Stomach smooth muscle (tissue), 2 donors: Measurements from ENCODE around the gene SLC5A2.
A peak's percentile ranks its signal among the peaks of the same experiment; 100 is the strongest.
"Not testable (repeated sequence)": the region's sequence is repeated elsewhere in the genome, so short reads cannot be mapped to it uniquely, and the experiment has no call there.

ENCODE experiments used
- H3K27ac ChIP-seq: one replicate; pipeline ENCODE4 v1.7.0; 2013; ENCODE audit warnings: mild to moderate bottlenecking, low read length, inconsistent platforms
- H3K27me3 ChIP-seq, 2 donors: one replicate each; pipeline ENCODE4 v1.7.0; 2013; ENCODE audit warnings: low read length in 2 of 2; ENCODE audit not compliant: insufficient read depth in 2 of 2, control insufficient read depth in 1 of 2
- H3K36me3 ChIP-seq, 2 donors: one replicate each; pipeline ENCODE4 v1.7.0; 2013; ENCODE audit warnings: low read length in 2 of 2; ENCODE audit not compliant: control insufficient read depth in 2 of 2, insufficient read depth in 2 of 2
- H3K4me1 ChIP-seq: one replicate; pipeline ENCODE4 v1.7.0; 2013; ENCODE audit warnings: low read length; ENCODE audit not compliant: control insufficient read depth, insufficient read depth
- H3K4me3 ChIP-seq, 2 donors: one replicate each; pipeline ENCODE4 v1.7.0; 2013; ENCODE audit warnings: low read length in 2 of 2
- H3K9ac ChIP-seq, 2 donors: one replicate each; pipeline ENCODE4 v1.7.0; 2013; ENCODE audit warnings: low read length in 2 of 2, mild to moderate bottlenecking in 1 of 2
- H3K9me3 ChIP-seq, 2 donors: one replicate each; pipeline ENCODE4 v1.7.0; 2013; ENCODE audit warnings: low read length in 2 of 2; ENCODE audit not compliant: control insufficient read depth in 2 of 2
- donor health status: healthy.
- donor health status: Pancreatic carcinoma.

The SLC5A2 gene

GRCh38 chr16:31501226-31501965 lies 18.5 kb downstream of the SLC5A2 start:
- H3K36me3 ChIP-seq: peaks cover 31 to 41% of the 10 kb centered on the region in 2 donors
- H3K27me3 ChIP-seq: no peaks in the 10 kb centered on the region
- H3K27ac ChIP-seq: no peak overlapping the region
- no peak overlapping the region for H3K9ac ChIP-seq
- no peaks in the 10 kb centered on the region for H3K9me3 ChIP-seq
- no peaks in the 10 kb centered on the region for H3K4me1 ChIP-seq
- H3K4me3 ChIP-seq: no peak overlapping the region

- H3K9me3 ChIP-seq: no peaks in the 10 kb centered on the region
- H3K9ac ChIP-seq: no peak overlapping the region
- no peak overlapping the region for H3K4me3 ChIP-seq
- peaks cover 31 to 35% of the 10 kb centered on the region in 2 donors for H3K36me3 ChIP-seq
- H3K27ac ChIP-seq: no peak overlapping the region
- no peaks in the 10 kb centered on the region for H3K27me3 ChIP-seq
- peaks cover 5% of the 10 kb centered on the region for H3K4me1 ChIP-seq
Observed at GRCh38 chr16:31501966-31502348, 19.0 kb downstream of the SLC5A2 start.

- Histone ChIP-seq H3K27me3 (no peaks in the 10 kb centered on the region), H3K4me1 (peaks cover 13% of the 10 kb centered on the region), H3K36me3 (peaks cover 25 to 26% of the 10 kb centered on the region in 2 donors), H3K4me3 (no peak overlapping the region), H3K27ac (no peak overlapping the region), H3K9me3 (no peaks in the 10 kb centered on the region), H3K9ac (no peak overlapping the region)
Observed at GRCh38 chr16:31502981-31503380, 20.1 kb downstream of the SLC5A2 start.

- Histone ChIP-seq H3K36me3 (peaks cover 19 to 20% of the 10 kb centered on the region in 2 donors), H3K4me1 (peaks cover 13% of the 10 kb centered on the region)
- H3K4me3 ChIP-seq, H3K27ac ChIP-seq, H3K9ac ChIP-seq, H3K9me3 ChIP-seq, H3K27me3 ChIP-seq: not testable (repeated sequence)
Observed at GRCh38 chr16:31503555-31503954, 20.6 kb downstream of the SLC5A2 start.

DNA sequence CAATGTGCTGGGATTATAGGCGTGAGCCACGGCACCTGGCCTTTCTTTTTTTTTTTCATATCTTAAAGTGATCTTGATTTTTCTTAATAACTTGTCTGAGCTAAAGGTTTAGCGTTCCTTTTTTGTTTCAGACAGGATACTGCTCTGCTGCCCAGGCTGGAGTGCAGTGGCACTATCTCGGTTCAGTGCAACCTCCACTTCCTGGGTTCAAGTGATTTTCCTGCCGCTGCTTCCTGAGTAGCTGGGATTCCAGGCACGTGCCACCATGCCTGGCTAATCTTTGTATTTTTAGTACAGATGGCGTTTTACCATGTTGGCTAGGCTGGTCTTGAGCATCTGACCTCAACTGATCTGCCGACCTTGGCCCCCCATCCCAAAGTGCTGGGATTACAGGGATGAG lies 21.2 kb downstream of the SLC5A2 start:
- Histone ChIP-seq H3K9ac (no peak overlapping the region), H3K27ac (no peak overlapping the region), H3K9me3 (no peaks in the 10 kb centered on the region), H3K36me3 (peaks cover 13 to 14% of the 10 kb centered on the region in 2 donors), H3K27me3 (no peaks in the 10 kb centered on the region), H3K4me3 (no peak overlapping the region), H3K4me1 (peaks cover 13% of the 10 kb centered on the region)

- Histone ChIP-seq H3K9ac (no peak overlapping the region), H3K9me3 (no peaks in the 10 kb centered on the region), H3K27me3 (no peaks in the 10 kb centered on the region), H3K4me1 (peaks cover 19% of the 10 kb centered on the region), H3K4me3 (no peak overlapping the region), H3K36me3 (peaks cover 3 to 5% of the 10 kb centered on the region in 2 donors), H3K27ac (no peak overlapping the region)
Observed at GRCh38 chr16:31505483-31505882, 22.6 kb downstream of the SLC5A2 start.

DNA sequence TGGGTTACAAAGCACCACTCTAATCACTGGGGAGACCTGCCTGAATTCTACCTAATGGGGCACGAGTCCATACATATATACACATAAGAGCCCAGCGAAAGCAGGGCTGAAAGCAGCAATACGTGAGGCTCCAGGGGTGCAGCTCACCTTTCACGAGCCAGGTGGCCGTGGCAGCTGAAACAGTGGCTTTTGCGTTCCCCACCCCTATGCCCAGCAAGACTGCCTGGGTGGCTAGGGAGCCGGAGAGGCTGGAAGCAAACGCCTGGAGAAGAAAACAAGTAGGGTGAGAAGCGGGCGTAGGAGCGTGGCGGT lies 24.6 kb downstream of the SLC5A2 start:
- Histone ChIP-seq H3K4me3 (peak overlapping the region; percentile 88 to 96), H3K27ac (peak overlapping the region; percentile 95), H3K27me3 (no peaks in the 10 kb centered on the region), H3K9ac (peak overlapping the region; percentile 98 to 99), H3K4me1 (peaks cover 19% of the 10 kb centered on the region), H3K36me3 (peaks cover 2 to 5% of the 10 kb centered on the region in 2 donors), H3K9me3 (no peaks in the 10 kb centered on the region)

GRCh38 chr16:31507929-31508705 lies 25.2 kb downstream of the SLC5A2 start, which contains the start of gene RUSF1:
Gene RUSF1, minus strand, starts transcription at chr16:31508391. Its CDS starts 18 bp downstream, at chr16:31508373.
- peaks cover 19% of the 10 kb centered on the region for H3K4me1 ChIP-seq

DNA sequence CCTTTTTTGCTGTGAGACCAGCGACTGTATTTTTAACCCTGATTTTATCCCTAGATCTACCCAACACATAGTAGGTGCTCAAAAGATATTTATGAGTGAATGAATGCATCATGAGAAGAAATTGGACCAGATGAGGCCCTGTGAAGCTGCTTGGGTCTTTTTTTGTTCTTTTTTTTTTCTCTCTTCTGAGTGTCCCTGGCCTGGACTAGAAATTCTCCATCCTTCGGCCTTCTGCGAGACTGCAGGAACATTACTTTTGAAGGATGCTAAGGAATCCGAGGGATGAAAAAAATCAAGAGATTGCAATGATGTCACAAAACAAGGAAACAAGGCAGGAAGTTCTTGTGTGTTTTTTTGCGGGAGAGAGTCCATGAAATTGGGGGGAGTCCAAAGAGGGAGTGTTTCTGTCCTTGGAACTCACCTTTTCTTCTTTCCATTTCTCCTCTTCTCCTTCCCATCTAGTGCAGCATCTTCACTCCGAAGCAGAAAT lies 25.8 kb downstream of the SLC5A2 start:
- Histone ChIP-seq H3K27me3 (no peaks in the 10 kb centered on the region), H3K36me3 (peaks cover 2 to 5% of the 10 kb centered on the region in 2 donors), H3K9me3 (no peaks in the 10 kb centered on the region), H3K4me3 (peak overlapping the region; percentile 88 to 96), H3K4me1 (peaks cover 19% of the 10 kb centered on the region), H3K27ac (peak overlapping the region; percentile 95), H3K9ac (peak overlapping the region; percentile 98 to 99)

More at GRCh38 chr16:31507929-31508705, 25.2 kb downstream of the SLC5A2 start, which contains the start of gene RUSF1:
- Histone ChIP-seq H3K27me3 (no peaks in the 10 kb centered on the region), H3K27ac (peak within 1 kb of the TSS; percentile 95), H3K9me3 (no peaks in the 10 kb centered on the region), H3K9ac (peak within 1 kb of the TSS; percentile 98 to 99), H3K4me3 (peak within 1 kb of the TSS; percentile 88 to 96), H3K36me3 (peaks cover 2 to 5% of the 10 kb centered on the region in 2 donors)

DNA sequence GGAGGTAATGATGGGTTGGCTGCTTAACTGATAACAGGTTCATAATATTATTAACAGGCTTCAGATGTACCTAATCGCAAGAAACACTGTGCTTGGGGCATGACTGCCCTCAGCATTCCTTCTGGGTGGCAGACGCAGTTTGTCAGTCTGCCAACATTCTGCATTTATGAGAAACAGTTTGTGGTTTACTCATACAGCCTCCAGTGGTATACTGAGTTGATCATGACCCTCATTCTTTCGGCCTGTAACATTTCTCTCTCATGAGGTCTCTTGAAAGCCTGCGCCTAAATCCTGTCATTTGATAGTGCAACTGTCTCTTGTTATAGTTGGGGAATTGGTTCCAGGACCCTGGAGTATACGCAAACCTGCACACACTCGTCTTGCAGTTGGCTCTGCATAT lies 30.2 kb downstream of the SLC5A2 start:
- H3K27me3 ChIP-seq: no peaks in the 10 kb centered on the region
- no peak overlapping the region for H3K4me3 ChIP-seq
- no peaks in the 10 kb centered on the region for H3K36me3 ChIP-seq
- peaks cover 6% of the 10 kb centered on the region for H3K4me1 ChIP-seq
- H3K27ac ChIP-seq: no peak overlapping the region
- no peaks in the 10 kb centered on the region for H3K9me3 ChIP-seq
- no peak overlapping the region for H3K9ac ChIP-seq
